Thoracic aorta (tissue), 2 donors: ENCODE results near the gene MYH6. TPM values are rescaled to one million over a fixed set of nuclear protein-coding genes. Genes with fewer than 3 reads are reported as not detected.

Experiments
- ATAC-seq: fragments of 150-250 bp; one replicate; pipeline ENCODE4 v1.8.0; 2017; ENCODE audit warnings: low read depth; ENCODE audit not compliant: insufficient number of reproducible peaks, low FRiP score
- DNase-seq: peaks from one replicate; pipeline ENCODE4 v3.0.0-alpha.2; 2020; ENCODE audit warnings: low spot score
- H3K27ac ChIP-seq, 2 donors: fragments of 200-600 bp; sonication (generic); 1 replicate in 1 of 2; 2 replicates in 1 of 2; pipeline ENCODE4 v1.5.1; 2016; ENCODE audit warnings: mild to moderate bottlenecking in 2 of 2, moderate library complexity in 2 of 2
- H3K27me3 ChIP-seq: fragments of 200-600 bp; sonication (generic); replicated peaks from 2 replicates; pipeline ENCODE4 v1.6.0; 2016; ENCODE audit warnings: mild to moderate bottlenecking; ENCODE audit not compliant: insufficient read depth
- H3K36me3 ChIP-seq: fragments of 200-600 bp; sonication (generic); one replicate; pipeline ENCODE4 v1.5.1; 2016
- H3K4me1 ChIP-seq, 2 donors: fragments of 200-600 bp; sonication (generic); 1 replicate in 1 of 2; 2 replicates in 1 of 2; pipeline versions ENCODE4 v1.5.1 to v1.6.0; 2016; ENCODE audit warnings: low read depth in 2 of 2, mild to moderate bottlenecking in 1 of 2; ENCODE audit not compliant: control insufficient read depth in 1 of 2
- H3K4me3 ChIP-seq: fragments of 200-600 bp; sonication (generic); 2 replicates; pipeline ENCODE4 v1.5.1; 2016; ENCODE audit warnings: mild to moderate bottlenecking
- H3K9me3 ChIP-seq: fragments of 200-600 bp; sonication (generic); 2 replicates; pipeline ENCODE4 v1.5.1; 2016
- CTCF ChIP-seq: fragments of 200-600 bp; sonication (generic); IDR thresholded peaks from one replicate; pipeline ENCODE4 v1.5.1; 2019; ENCODE audit warnings: antibody characterized with exemption
- total RNA-seq, 2 donors: library from RNA; depleted of rRNA; stranded (reverse); fragments of >200 nt; gene quantifications; one replicate each; pipeline versions ENCODE4 v1.1.0 to v1.2.3, GENCODE V29; 2016

MYH6 gene
- total RNA-seq, 2 donors from 2014 or later = not detected

GRCh38 chr14:23415821-23416778 lies 8.0 kb upstream of the MYH6 start:
- Histone ChIP-seq H3K4me3 (no peak overlapping the region), H3K27ac (no peak overlapping the region), H3K36me3 (no peaks in the 10 kb centered on the region), H3K4me1 (no peaks in the 10 kb centered on the region), H3K9me3 (no peaks in the 10 kb centered on the region), H3K27me3 (no peaks in the 10 kb centered on the region)
- ATAC-seq (no peak), DNase-seq (no peak)
- no peak for TF ChIP-seq CTCF

DNA sequence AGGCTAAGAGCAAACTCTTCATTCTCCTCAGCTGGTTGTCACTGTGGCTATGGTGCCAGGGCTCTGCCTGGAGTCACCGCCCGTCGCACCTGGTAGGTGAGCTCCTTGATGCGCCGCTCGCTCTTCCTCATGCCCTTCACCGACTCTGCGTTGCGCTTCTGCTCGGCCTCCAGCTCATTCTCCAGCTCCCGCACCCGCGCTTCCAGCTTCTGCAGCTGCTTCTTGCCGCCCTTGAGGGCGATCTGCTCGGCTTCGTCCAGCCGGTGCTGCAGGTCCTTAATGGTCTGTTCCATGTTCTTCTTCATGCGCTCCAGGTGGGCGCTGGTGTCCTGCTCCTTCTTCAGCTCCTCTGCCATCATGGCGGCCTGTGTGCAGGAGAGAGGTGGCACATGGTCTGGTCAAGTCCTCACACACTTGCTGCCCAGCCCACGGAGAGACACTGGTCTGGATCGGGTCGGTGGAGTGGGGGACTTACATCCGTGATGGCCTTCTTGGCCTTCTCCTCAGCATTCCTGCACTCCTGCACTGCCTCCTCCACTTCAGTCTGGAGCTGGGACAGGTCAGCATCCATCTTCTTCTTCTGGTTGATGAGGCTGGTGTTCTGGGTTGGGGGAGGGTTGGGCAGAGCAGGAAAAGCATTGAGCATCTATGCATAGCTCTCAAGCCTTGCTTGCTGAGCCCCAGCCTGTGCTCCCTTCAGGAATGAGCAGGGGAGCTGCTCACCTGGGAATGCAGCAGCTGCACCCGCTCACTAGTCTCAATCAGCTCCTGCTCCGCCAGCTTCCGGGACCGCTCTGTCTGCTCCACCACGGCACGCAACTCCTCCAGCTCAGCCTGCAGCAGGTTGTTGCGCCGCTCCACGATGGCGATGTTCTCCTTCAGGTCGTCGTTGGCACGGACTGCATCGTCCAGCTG lies 7.1 kb upstream of the MYH6 start:
- Histone ChIP-seq H3K27me3 (no peaks in the 10 kb centered on the region), H3K27ac (no peak overlapping the region), H3K4me1 (no peaks in the 10 kb centered on the region), H3K36me3 (no peaks in the 10 kb centered on the region), H3K4me3 (no peak overlapping the region), H3K9me3 (no peaks in the 10 kb centered on the region)
- DNase-seq = no peak
- TF ChIP-seq CTCF = no peak
- ATAC-seq = no peak

- no peaks in the 10 kb centered on the region for H3K9me3 ChIP-seq
- H3K27ac ChIP-seq = no peak overlapping the region
- no peaks in the 10 kb centered on the region for H3K27me3 ChIP-seq
- TF ChIP-seq CTCF = no peak
- DNase-seq (no peak), ATAC-seq (no peak)
- H3K36me3 ChIP-seq = no peaks in the 10 kb centered on the region
- H3K4me3 ChIP-seq = no peak overlapping the region
- no peaks in the 10 kb centered on the region for H3K4me1 ChIP-seq
These were observed 6.2 kb upstream of the MYH6 start for GRCh38 chr14:23414254-23414653.

- Histone ChIP-seq H3K27ac (no peak overlapping the region), H3K4me1 (no peaks in the 10 kb centered on the region), H3K9me3 (no peaks in the 10 kb centered on the region), H3K27me3 (no peaks in the 10 kb centered on the region), H3K36me3 (no peaks in the 10 kb centered on the region), H3K4me3 (no peak overlapping the region)
- TF ChIP-seq CTCF = no peak
- DNase-seq (no peak), ATAC-seq (no peak)
These were observed 5.6 kb upstream of the MYH6 start for GRCh38 chr14:23413681-23414080.
